Measurements from ENCODE around the gene TBPL1. TPM values are rescaled to one million over a fixed set of nuclear protein-coding genes. Genes with fewer than 3 reads are reported as not detected.
"Not testable (repeated sequence)": the region's sequence is repeated elsewhere in the genome, so short reads cannot be mapped to it uniquely, and the experiment has no call there.

The TBPL1 gene
- total and polyA plus RNA-seq, 2 donors, result 29.0 to 41.9 TPM

DNA sequence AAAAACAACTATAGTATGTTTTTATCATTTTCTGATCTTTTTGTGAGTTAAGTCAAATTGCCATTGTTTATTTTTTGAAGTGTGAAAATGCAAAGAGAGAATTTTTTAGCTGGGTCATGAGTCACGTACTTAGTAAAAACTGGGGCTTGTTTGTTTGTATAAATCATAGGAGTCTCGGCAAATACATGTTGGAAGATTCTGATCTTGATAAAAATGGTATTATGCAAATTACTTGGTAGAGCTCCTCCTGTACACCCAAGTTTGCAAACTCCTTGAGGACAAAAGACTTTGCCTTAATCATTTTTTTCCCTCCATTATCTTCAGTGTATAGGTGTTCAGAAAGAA, 25.8 kb downstream of the TBPL1 start:
- Histone ChIP-seq H3K4me1 (ENCODE audit: control insufficient read depth in 2 of 2, insufficient read depth in 2 of 2, low read length in 2 of 2) (peaks cover 0 to 7% of the 10 kb centered on the region in 2 donors), H3K27ac (ENCODE audit: low read depth in 1 of 2, low read length in 1 of 2) (no peak overlapping the region), H3K27me3 (ENCODE audit: control insufficient read depth in 2 of 2, insufficient read depth in 1 of 2, low read length in 1 of 2) (no peaks in the 10 kb centered on the region), H3K9me3 (ENCODE audit: control insufficient read depth in 2 of 2, insufficient read depth in 1 of 2, low read length in 1 of 2) (no peaks in the 10 kb centered on the region), H3K4me3 (ENCODE audit: low read length in 2 of 2) (no peak overlapping the region), H3K36me3 (ENCODE audit: control insufficient read depth in 2 of 2, insufficient read depth in 2 of 2, low read length in 1 of 2) (peaks cover 0 to 3% of the 10 kb centered on the region in 2 donors)
- no peak for DNase-seq (ENCODE audit: low read depth in 6 of 9, low spot score in 9 of 9)
- WGBS, result 88% methylated on average over 2 of the region's 2 CpGs

- H3K4me3 ChIP-seq (ENCODE audit: low read length in 2 of 2); H3K27ac ChIP-seq (ENCODE audit: low read depth in 1 of 2, low read length in 1 of 2); H3K36me3 ChIP-seq (ENCODE audit: control insufficient read depth in 2 of 2, insufficient read depth in 2 of 2, low read length in 1 of 2); H3K27me3 ChIP-seq (ENCODE audit: control insufficient read depth in 2 of 2, insufficient read depth in 1 of 2, low read length in 1 of 2); H3K4me1 ChIP-seq (ENCODE audit: control insufficient read depth in 2 of 2, insufficient read depth in 2 of 2, low read length in 2 of 2); H3K9me3 ChIP-seq (ENCODE audit: control insufficient read depth in 2 of 2, insufficient read depth in 1 of 2, low read length in 1 of 2); DNase-seq (ENCODE audit: low read depth in 6 of 9, low spot score in 9 of 9): not testable (repeated sequence)
- WGBS, result 93% methylated on average over 7 of the region's 7 CpGs
Observed at GRCh38 chr6:133979269-133979963, 26.4 kb downstream of the TBPL1 start.

GRCh38 chr6:133980168-133980567, 27.1 kb downstream of the TBPL1 start:
- H3K27ac ChIP-seq (ENCODE audit: low read depth in 1 of 2, low read length in 1 of 2), result no peak overlapping the region
- 98% methylated on average over 3 of the region's 3 CpGs for WGBS
- H3K4me1 ChIP-seq (ENCODE audit: control insufficient read depth in 2 of 2, insufficient read depth in 2 of 2, low read length in 2 of 2), result peaks cover 0 to 7% of the 10 kb centered on the region in 2 donors
- no peak overlapping the region for H3K4me3 ChIP-seq (ENCODE audit: low read length in 2 of 2)
- no peaks in the 10 kb centered on the region for H3K27me3 ChIP-seq (ENCODE audit: control insufficient read depth in 2 of 2, insufficient read depth in 1 of 2, low read length in 1 of 2)
- DNase-seq (ENCODE audit: low read depth in 6 of 9, low spot score in 9 of 9), result no peak
- H3K36me3 ChIP-seq (ENCODE audit: control insufficient read depth in 2 of 2, insufficient read depth in 2 of 2, low read length in 1 of 2), result peaks cover 0 to 11% of the 10 kb centered on the region in 2 donors
- no peaks in the 10 kb centered on the region for H3K9me3 ChIP-seq (ENCODE audit: control insufficient read depth in 2 of 2, insufficient read depth in 1 of 2, low read length in 1 of 2)

GRCh38 chr6:133983099-133983939, 30.3 kb downstream of the TBPL1 start:
- no peak overlapping the region for H3K27ac ChIP-seq (ENCODE audit: low read depth in 1 of 2, low read length in 1 of 2)
- H3K4me1 ChIP-seq (ENCODE audit: control insufficient read depth in 2 of 2, insufficient read depth in 2 of 2, low read length in 2 of 2), result peaks cover 0 to 7% of the 10 kb centered on the region in 2 donors
- H3K9me3 ChIP-seq (ENCODE audit: control insufficient read depth in 2 of 2, insufficient read depth in 1 of 2, low read length in 1 of 2), result no peaks in the 10 kb centered on the region
- peak; percentile 33 to 86 (median 63) for DNase-seq (ENCODE audit: low read depth in 6 of 9, low spot score in 9 of 9)
- H3K27me3 ChIP-seq (ENCODE audit: control insufficient read depth in 2 of 2, insufficient read depth in 1 of 2, low read length in 1 of 2), result no peaks in the 10 kb centered on the region
- no peak overlapping the region for H3K4me3 ChIP-seq (ENCODE audit: low read length in 2 of 2)
- peaks cover 0 to 22% of the 10 kb centered on the region in 2 donors for H3K36me3 ChIP-seq (ENCODE audit: control insufficient read depth in 2 of 2, insufficient read depth in 2 of 2, low read length in 1 of 2)
- 38% methylated on average over 9 of the region's 9 CpGs for WGBS

GRCh38 chr6:133985970-133986369, 32.9 kb downstream of the TBPL1 start:
- Histone ChIP-seq H3K27me3 (ENCODE audit: control insufficient read depth in 2 of 2, insufficient read depth in 1 of 2, low read length in 1 of 2) (no peaks in the 10 kb centered on the region), H3K36me3 (ENCODE audit: control insufficient read depth in 2 of 2, insufficient read depth in 2 of 2, low read length in 1 of 2) (peaks cover 3 to 31% of the 10 kb centered on the region in 2 donors), H3K4me3 (ENCODE audit: low read length in 2 of 2) (no peak overlapping the region), H3K27ac (ENCODE audit: low read depth in 1 of 2, low read length in 1 of 2) (no peak overlapping the region), H3K4me1 (ENCODE audit: control insufficient read depth in 2 of 2, insufficient read depth in 2 of 2, low read length in 2 of 2) (peaks cover 0 to 7% of the 10 kb centered on the region in 2 donors), H3K9me3 (ENCODE audit: control insufficient read depth in 2 of 2, insufficient read depth in 1 of 2, low read length in 1 of 2) (no peaks in the 10 kb centered on the region)
- 100% methylated on average over 1 of the region's 1 CpG for WGBS
- peak in 2 of 9 donors; percentile 8 to 29 for DNase-seq (ENCODE audit: low read depth in 6 of 9, low spot score in 9 of 9)

DNA sequence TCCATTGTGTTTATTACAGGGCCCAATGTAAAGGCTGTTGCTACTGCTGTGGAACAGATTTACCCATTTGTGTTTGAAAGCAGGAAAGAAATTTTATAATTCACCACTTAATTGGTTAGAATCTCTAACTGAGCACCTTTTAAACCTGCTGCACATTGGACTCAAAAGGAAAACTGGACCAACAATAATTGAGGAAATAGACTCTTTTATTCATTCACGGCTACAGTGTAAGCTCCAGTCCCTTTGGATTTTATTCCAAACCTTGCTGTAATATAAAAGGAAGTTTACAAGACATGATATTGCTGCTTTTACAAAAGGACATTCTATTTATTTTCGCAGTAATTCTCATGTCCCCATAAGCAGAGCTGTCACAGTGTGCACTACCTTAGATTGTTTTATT, 33.9 kb downstream of the TBPL1 start:
- Histone ChIP-seq H3K4me3 (ENCODE audit: low read length in 2 of 2) (no peak overlapping the region), H3K9me3 (ENCODE audit: control insufficient read depth in 2 of 2, insufficient read depth in 1 of 2, low read length in 1 of 2) (no peaks in the 10 kb centered on the region), H3K36me3 (ENCODE audit: control insufficient read depth in 2 of 2, insufficient read depth in 2 of 2, low read length in 1 of 2) (peaks cover 3 to 28% of the 10 kb centered on the region in 2 donors), H3K27ac (ENCODE audit: low read depth in 1 of 2, low read length in 1 of 2) (no peak overlapping the region), H3K27me3 (ENCODE audit: control insufficient read depth in 2 of 2, insufficient read depth in 1 of 2, low read length in 1 of 2) (no peaks in the 10 kb centered on the region), H3K4me1 (ENCODE audit: control insufficient read depth in 2 of 2, insufficient read depth in 2 of 2, low read length in 2 of 2) (peaks cover 0 to 7% of the 10 kb centered on the region in 2 donors)
- WGBS, result 97% methylated on average over 2 of the region's 2 CpGs
- DNase-seq (ENCODE audit: low read depth in 6 of 9, low spot score in 9 of 9), result no peak

GRCh38 chr6:133989525-133989924, 36.5 kb downstream of the TBPL1 start:
- Histone ChIP-seq H3K27ac (ENCODE audit: low read depth in 1 of 2, low read length in 1 of 2) (no peak overlapping the region), H3K4me1 (ENCODE audit: control insufficient read depth in 2 of 2, insufficient read depth in 2 of 2, low read length in 2 of 2) (no peaks in the 10 kb centered on the region), H3K27me3 (ENCODE audit: control insufficient read depth in 2 of 2, insufficient read depth in 1 of 2, low read length in 1 of 2) (no peaks in the 10 kb centered on the region), H3K36me3 (ENCODE audit: control insufficient read depth in 2 of 2, insufficient read depth in 2 of 2, low read length in 1 of 2) (peaks cover 3 to 24% of the 10 kb centered on the region in 2 donors), H3K9me3 (ENCODE audit: control insufficient read depth in 2 of 2, insufficient read depth in 1 of 2, low read length in 1 of 2) (no peaks in the 10 kb centered on the region), H3K4me3 (ENCODE audit: low read length in 2 of 2) (no peak overlapping the region)
- DNase-seq (ENCODE audit: low read depth in 6 of 9, low spot score in 9 of 9), result no peak
- 96% methylated on average over 2 of the region's 2 CpGs for WGBS

- Histone ChIP-seq H3K9me3 (ENCODE audit: control insufficient read depth in 2 of 2, insufficient read depth in 1 of 2, low read length in 1 of 2) (no peaks in the 10 kb centered on the region), H3K4me1 (ENCODE audit: control insufficient read depth in 2 of 2, insufficient read depth in 2 of 2, low read length in 2 of 2) (no peaks in the 10 kb centered on the region), H3K27ac (ENCODE audit: low read depth in 1 of 2, low read length in 1 of 2) (no peak overlapping the region), H3K36me3 (ENCODE audit: control insufficient read depth in 2 of 2, insufficient read depth in 2 of 2, low read length in 1 of 2) (peaks cover 3 to 20% of the 10 kb centered on the region in 2 donors), H3K4me3 (ENCODE audit: low read length in 2 of 2) (no peak overlapping the region), H3K27me3 (ENCODE audit: control insufficient read depth in 2 of 2, insufficient read depth in 1 of 2, low read length in 1 of 2) (no peaks in the 10 kb centered on the region)
- WGBS, result 100% methylated on average over 1 of the region's 1 CpG
- no peak for DNase-seq (ENCODE audit: low read depth in 6 of 9, low spot score in 9 of 9)
Observed at GRCh38 chr6:133990321-133990720, 37.3 kb downstream of the TBPL1 start.

GRCh38 chr6:133991096-133991593, 38.1 kb downstream of the TBPL1 start:
- Histone ChIP-seq H3K9me3 (ENCODE audit: control insufficient read depth in 2 of 2, insufficient read depth in 1 of 2, low read length in 1 of 2) (no peaks in the 10 kb centered on the region), H3K4me3 (ENCODE audit: low read length in 2 of 2) (no peak overlapping the region), H3K4me1 (ENCODE audit: control insufficient read depth in 2 of 2, insufficient read depth in 2 of 2, low read length in 2 of 2) (no peaks in the 10 kb centered on the region), H3K27me3 (ENCODE audit: control insufficient read depth in 2 of 2, insufficient read depth in 1 of 2, low read length in 1 of 2) (no peaks in the 10 kb centered on the region), H3K27ac (ENCODE audit: low read depth in 1 of 2, low read length in 1 of 2) (no peak overlapping the region), H3K36me3 (ENCODE audit: control insufficient read depth in 2 of 2, insufficient read depth in 2 of 2, low read length in 1 of 2) (peaks cover 3 to 16% of the 10 kb centered on the region in 2 donors)
- 78% methylated on average over 2 of the region's 2 CpGs for WGBS
- no peak for DNase-seq (ENCODE audit: low read depth in 6 of 9, low spot score in 9 of 9)
